ENCODE results near the gene SRPK3.
"Not testable (repeated sequence)": the region's sequence is repeated elsewhere in the genome, so short reads cannot be mapped to it uniquely, and the experiment has no call there.

DNA sequence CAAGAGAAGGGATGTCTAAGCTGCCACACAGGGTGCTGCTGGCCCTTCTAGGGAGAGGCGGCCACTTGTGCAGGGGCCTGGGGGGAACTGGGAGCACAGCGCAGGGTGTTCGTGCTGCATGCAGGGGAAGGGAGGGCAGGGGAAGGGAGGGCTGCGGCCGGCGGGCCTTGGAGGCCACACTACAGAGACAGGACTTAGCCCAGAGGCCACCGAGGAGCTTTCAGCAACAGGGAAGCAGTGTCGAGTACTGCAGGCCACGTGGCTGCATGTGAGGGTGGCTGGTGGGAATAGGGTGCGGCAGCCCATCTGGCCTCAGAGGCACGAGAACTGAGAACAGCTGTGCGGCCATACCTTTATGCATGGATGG, 35.8 kb upstream of the SRPK3 start:
- not testable (repeated sequence) for TF ChIP-seq CTCF (IDR thresholded peaks at IDR 0.05; ENCODE audit: poor library complexity, severe bottlenecking); REST (IDR thresholded peaks at IDR 0.05; ENCODE audit: borderline replicate concordance); POLR2AphosphoS5 (IDR thresholded peaks at IDR 0.05); SMC3 (conservative IDR thresholded peaks at IDR 0.05; ENCODE audit: poor library complexity); EZH2 (IDR thresholded peaks at IDR 0.05; ENCODE audit: borderline replicate concordance, insufficient read depth, low read length, poor library complexity, severe bottlenecking); EP300 (conservative IDR thresholded peaks at IDR 0.05; ENCODE audit: poor library complexity, severe bottlenecking); RAD21 (conservative IDR thresholded peaks at IDR 0.05); MXI1 (conservative IDR thresholded peaks at IDR 0.05; ENCODE audit: poor library complexity, severe bottlenecking)
